ENCODE results near the gene LRRK1.

LRRK1 gene

GRCh38 chr15:100980410-100981046, 61.4 kb downstream of the LRRK1 start:
- no peak for DNase-seq (ENCODE audit: low read depth in 2 of 2)

DNA sequence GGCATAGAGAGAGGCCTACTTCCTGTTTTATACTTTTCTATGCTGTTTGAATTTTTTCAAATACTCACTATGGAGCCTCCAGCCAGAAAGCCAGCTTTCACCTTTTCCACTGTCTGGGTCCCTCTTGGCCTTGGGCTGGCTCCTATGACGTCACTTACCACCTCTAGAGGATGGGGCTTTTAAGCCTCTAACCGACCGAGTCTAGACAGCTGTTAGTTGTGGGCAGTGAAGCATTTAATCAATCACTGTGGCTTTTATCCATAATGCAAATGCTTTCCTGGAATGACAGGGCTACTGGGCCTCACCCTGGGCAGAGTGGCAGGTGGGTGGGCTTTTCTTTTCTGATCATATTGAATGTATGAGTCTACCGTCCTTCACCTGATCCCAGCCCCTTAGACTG, 61.9 kb downstream of the LRRK1 start:
- no peak for DNase-seq (ENCODE audit: low read depth in 2 of 2)

DNA sequence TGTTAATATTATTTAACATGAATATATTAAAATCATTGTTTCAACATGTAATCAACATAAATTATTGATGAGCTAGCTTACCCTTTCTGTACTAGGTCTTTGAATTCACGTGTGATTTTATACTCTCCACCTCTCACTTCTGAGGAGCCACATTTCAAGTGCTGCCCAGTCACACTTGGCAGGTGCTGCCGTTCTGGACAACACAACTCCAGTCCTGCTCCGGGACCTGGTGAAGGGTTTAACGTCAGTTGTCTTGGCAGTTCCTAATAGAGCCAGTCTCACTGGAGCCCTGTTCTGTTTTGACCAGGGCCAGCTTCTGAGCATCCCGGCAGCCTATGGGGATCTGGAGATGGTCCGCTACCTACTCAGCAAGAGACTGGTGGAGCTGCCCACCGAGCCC, 64.1 kb downstream of the LRRK1 start:
- no peak for DNase-seq (ENCODE audit: low read depth in 2 of 2)

DNA sequence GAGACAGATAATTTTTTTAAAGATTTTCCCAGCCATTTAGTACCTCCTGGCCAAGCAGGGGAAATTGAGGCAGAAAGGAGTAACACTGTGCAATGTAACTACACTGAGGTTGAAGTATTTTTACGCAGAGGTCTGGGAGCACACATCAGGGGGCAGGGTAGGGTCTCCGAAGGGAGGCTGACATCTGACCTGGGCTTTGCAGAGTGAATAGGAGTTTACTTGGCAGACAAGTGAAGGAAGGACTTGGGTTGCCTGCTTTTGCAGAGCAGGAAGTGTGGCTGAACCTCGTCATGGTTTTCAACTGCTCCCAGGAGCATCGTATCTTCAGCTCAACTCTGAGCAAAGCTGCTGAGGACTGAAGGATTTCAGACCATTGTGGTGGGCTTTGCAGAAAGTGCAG, 66.2 kb downstream of the LRRK1 start:
- no peak for DNase-seq (ENCODE audit: low read depth in 2 of 2)

GRCh38 chr15:100986158-100986896, 67.2 kb downstream of the LRRK1 start:
- no peak for DNase-seq (ENCODE audit: low read depth in 2 of 2)

- DNase-seq (ENCODE audit: low read depth in 2 of 2) = no peak
Measured at GRCh38 chr15:100987143-100987542, 68.0 kb downstream of the LRRK1 start.

- no peak for DNase-seq (ENCODE audit: low read depth in 2 of 2)
Measured at GRCh38 chr15:100988297-100988696, 69.1 kb downstream of the LRRK1 start.

DNA sequence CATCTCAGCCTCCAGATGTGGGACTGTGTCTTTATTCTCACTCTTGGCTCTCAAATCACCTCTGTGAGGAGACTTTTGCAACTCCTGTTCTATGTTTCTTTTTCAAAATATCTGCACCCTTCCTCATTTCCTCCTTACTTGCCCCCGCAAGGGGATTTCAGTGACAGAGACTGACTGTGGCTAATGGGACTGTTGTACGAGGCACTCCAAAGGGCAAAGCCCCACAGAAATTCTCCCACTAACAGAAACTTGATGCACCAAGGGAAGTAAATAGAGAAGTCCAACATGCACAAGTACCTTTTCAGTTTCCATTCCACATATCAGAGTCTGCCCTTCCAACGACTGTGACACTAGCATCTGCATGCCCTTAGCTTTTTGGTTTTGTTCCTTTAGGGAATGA, 69.7 kb downstream of the LRRK1 start:
- no peak for DNase-seq (ENCODE audit: low read depth in 2 of 2)

GRCh38 chr15:100994597-100995446, 75.7 kb downstream of the LRRK1 start:
- no peak for DNase-seq (ENCODE audit: low read depth in 2 of 2)

- DNase-seq (ENCODE audit: low read depth in 2 of 2) = no peak
Measured at GRCh38 chr15:100995471-100996430, 76.6 kb downstream of the LRRK1 start.

DNA sequence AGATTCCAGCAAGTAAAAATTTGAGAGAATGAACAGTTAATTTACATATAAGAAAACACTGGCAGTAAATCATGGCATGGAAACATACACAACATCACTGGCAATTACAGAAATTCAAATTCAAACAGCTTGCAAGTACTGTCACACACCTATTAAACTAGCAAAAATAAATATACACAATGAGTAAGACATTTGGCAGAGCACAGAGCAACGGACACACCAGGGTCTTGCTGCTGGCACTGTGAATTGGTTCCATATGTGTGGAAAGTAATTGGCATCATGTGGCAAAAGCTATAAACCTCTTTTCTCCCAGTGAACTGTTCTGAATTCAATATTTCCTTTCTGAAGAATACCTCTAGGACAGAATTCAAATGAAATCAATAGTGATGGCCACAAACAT, 78.3 kb downstream of the LRRK1 start:
- DNase-seq (ENCODE audit: low read depth in 2 of 2) = no peak

DNA sequence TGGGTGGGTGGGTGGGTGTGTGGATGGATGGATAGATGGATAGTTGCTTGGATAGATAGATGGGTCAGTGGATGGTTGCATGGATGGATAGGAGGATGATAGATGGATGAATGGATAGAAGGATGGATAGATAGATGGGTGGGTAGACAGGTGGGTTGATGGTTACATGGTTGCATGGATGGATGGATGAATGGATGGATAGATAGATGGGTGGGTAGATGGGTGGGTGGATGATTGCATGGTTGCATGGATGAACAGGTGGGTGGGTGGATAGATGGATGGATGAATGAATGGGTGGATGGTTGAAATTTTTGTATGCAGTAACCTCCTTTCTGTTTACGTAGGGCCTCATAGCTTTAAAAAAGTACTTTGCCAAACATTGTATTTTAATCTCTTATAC, 79.5 kb downstream of the LRRK1 start:
- no peak for DNase-seq (ENCODE audit: low read depth in 2 of 2)

DNA sequence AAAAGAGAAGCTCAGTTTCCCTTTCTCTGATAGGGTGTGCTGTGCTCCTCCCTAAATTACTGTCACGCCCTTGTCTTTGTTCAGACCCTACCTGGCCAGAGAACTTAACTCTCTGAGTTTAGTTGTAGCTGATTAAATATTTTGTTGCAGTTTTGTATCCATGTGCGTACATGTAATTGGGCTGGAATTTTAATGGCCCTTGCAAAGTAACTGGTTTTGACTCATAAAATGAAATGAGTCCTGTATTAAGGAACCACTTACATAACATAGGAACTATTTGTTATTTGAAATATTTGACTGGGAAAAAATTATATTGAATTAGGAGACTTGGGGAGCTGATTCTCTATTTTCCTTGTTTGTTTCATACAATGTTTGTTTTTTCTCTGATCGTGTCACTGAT, 80.2 kb downstream of the LRRK1 start:
- no peak for DNase-seq (ENCODE audit: low read depth in 2 of 2)

DNA sequence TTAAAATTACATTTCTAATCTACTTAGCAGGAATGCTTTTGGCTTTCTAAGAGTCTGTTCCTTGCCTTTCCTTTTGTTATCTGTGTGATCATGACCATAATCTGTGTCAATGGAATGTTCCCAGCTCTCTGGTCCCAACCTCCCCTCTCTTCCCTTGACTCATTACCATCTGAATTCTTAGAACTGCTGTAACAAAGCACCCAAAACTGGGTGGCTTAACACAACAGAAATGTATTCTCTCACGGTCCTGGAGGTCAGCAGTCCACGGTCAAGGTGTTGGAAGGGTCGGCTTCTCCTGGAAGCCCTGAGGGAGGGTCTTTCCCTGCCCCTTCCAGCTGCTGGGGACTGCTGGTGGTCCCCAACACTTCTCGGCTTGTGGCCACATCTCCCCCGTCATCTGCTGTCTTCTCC, 81.1 kb downstream of the LRRK1 start:
- DNase-seq (ENCODE audit: low read depth in 2 of 2) = no peak

DNA sequence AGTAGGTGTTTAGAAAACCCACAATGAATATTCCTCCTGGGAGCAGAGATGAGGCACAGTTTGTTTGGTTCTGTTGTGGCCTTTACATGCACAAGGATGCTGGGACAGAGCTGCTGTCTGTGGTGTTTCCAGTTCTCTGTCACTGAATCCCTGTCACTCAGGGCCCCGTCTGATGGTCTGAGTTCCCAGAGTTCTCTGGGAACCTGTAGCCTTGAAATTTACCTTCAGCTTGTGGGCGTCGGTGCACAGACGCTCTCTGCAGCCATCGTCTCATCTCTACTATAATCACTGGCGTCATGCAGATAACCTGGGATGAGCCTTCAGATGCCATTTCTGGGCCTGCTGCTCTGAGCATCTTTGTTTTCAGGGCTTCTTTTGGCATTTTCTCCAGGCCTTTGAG, 81.9 kb downstream of the LRRK1 start:
- DNase-seq (ENCODE audit: low read depth in 2 of 2) = no peak

GRCh38 chr15:101001796-101002195, 82.6 kb downstream of the LRRK1 start:
- no peak for DNase-seq (ENCODE audit: low read depth in 2 of 2)

DNA sequence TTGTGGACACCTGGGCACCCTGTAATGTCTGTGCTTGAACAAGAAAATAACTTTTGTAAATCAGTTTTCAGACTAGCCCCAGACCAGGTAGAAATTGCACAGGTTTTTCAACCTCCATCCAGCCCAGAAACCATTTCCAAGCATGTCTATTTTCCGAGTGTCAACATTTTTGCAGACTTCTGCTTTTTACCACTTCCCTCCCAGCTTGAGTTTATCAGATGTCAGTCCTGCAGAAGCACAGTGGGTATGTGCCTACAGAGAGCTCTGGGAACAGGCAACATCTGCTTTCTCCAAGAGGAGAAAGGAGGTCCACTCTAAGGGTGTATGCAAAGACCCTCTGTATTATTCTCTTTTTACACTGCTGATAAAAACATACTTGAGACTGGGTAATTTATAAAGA, 83.9 kb downstream of the LRRK1 start:
- DNase-seq (ENCODE audit: low read depth in 2 of 2) = no peak

- no peak for DNase-seq (ENCODE audit: low read depth in 2 of 2)
Measured at GRCh38 chr15:101003706-101004105, 84.5 kb downstream of the LRRK1 start.

GRCh38 chr15:101004500-101004899, 85.3 kb downstream of the LRRK1 start:
- DNase-seq (ENCODE audit: low read depth in 2 of 2) = no peak

GRCh38 chr15:101004986-101005747, 86.0 kb downstream of the LRRK1 start:
- no peak for DNase-seq (ENCODE audit: low read depth in 2 of 2)

Measured in stimulated activated CD8-positive, alpha-beta memory T cell treated with anti-CD3 and anti-CD28 coated beads, Interleukin-7, amount 100 ng/mL, for 4 hours (primary cell).